ENCODE results near the gene TMC6.
"Not testable (repeated sequence)": the region's sequence is repeated elsewhere in the genome, so short reads cannot be mapped to it uniquely, and the experiment has no call there.

TMC6 gene

GRCh38 chr17:78122931-78123249 lies 5.7 kb downstream of the TMC6 start:
- no peak for DNase-seq

GRCh38 chr17:78122216-78122930 lies 6.2 kb downstream of the TMC6 start:
- no peak for DNase-seq

GRCh38 chr17:78121801-78122215 lies 6.7 kb downstream of the TMC6 start:
- no peak for DNase-seq

- DNase-seq, result no peak
Measured at GRCh38 chr17:78120971-78121800, 7.4 kb downstream of the TMC6 start.

GRCh38 chr17:78120537-78120936 lies 8.0 kb downstream of the TMC6 start:
- DNase-seq, result no peak

GRCh38 chr17:78118801-78119241 lies 9.7 kb downstream of the TMC6 start:
- DNase-seq, result no peak

- DNase-seq, result peak; percentile 27
Measured at GRCh38 chr17:78117027-78117981, 11.3 kb downstream of the TMC6 start.

- DNase-seq, result no peak
Measured at GRCh38 chr17:78116411-78116810, 12.1 kb downstream of the TMC6 start.

GRCh38 chr17:78115803-78116202 lies 12.8 kb downstream of the TMC6 start:
- not testable (repeated sequence) for DNase-seq

GRCh38 chr17:78114831-78115723 lies 13.5 kb downstream of the TMC6 start:
- no peak for DNase-seq

GRCh38 chr17:78113804-78114785 lies 14.5 kb downstream of the TMC6 start:
- DNase-seq, result no peak

GRCh38 chr17:78112518-78113471 lies 15.8 kb downstream of the TMC6 start:
- DNase-seq, result peak; percentile 11

GRCh38 chr17:78111727-78112517 lies 16.6 kb downstream of the TMC6 start:
- no peak for DNase-seq

- DNase-seq, result no peak
Measured at GRCh38 chr17:78111016-78111726, 17.4 kb downstream of the TMC6 start.

- no peak for DNase-seq
Measured at GRCh38 chr17:78110363-78111015, 18.1 kb downstream of the TMC6 start.

GRCh38 chr17:78109489-78109761 lies 19.1 kb downstream of the TMC6 start:
- no peak for DNase-seq

GRCh38 chr17:78108726-78109488 lies 19.6 kb downstream of the TMC6 start:
- no peak for DNase-seq
